ENCODE results near the gene ADGRG6. TPM values are rescaled to one million over a fixed set of nuclear protein-coding genes. Genes with fewer than 3 reads are reported as not detected.

Gene ADGRG6
- total RNA-seq, 1 donor from 2014 or later: 0.39 TPM

GRCh38 chr6:142412241-142412640 lies 110.4 kb downstream of the ADGRG6 start:
- Histone ChIP-seq H3F3A (ENCODE audit: low read depth) (no peaks in the 10 kb centered on the region), H3K27me3 (no peaks in the 10 kb centered on the region), H3K9me3 (ENCODE audit: low read depth) (no peaks in the 10 kb centered on the region), H3K27ac (no peak overlapping the region), H3K4me3 (no peak overlapping the region), H3K4me2 (no peak overlapping the region), H3K4me1 (no peaks in the 10 kb centered on the region), H3K9ac (no peak overlapping the region), H3K36me3 (no peaks in the 10 kb centered on the region), H3K79me2 (ENCODE audit: low read depth) (no peaks in the 10 kb centered on the region), H2AFZ (replicated peaks) (peak overlapping the region; percentile 3), H4K20me1 (ENCODE audit: low read depth) (no peaks in the 10 kb centered on the region)
- DNase-seq (ENCODE audit: low spot score): no peak
- peaks cover 13% of the 10 kb centered on the region for H3K4me1 Mint-ChIP-seq
- H3K4me3 Mint-ChIP-seq: no peak overlapping the region
- H3K36me3 Mint-ChIP-seq: peaks cover 1% of the 10 kb centered on the region
- no peaks in the 10 kb centered on the region for H3K9me3 Mint-ChIP-seq
- no peak for TF ChIP-seq EZH2 (IDR thresholded peaks at IDR 0.05)
- no peak for TF ChIP-seq EZH2phosphoT487 (IDR thresholded peaks at IDR 0.05)
- no peak for TF ChIP-seq CTCF (IDR thresholded peaks at IDR 0.05)
- peaks cover 2% of the 10 kb centered on the region for H3K27me3 Mint-ChIP-seq (ENCODE audit: insufficient read depth, low read depth)
- H3K27ac Mint-ChIP-seq: no peak overlapping the region

DNA sequence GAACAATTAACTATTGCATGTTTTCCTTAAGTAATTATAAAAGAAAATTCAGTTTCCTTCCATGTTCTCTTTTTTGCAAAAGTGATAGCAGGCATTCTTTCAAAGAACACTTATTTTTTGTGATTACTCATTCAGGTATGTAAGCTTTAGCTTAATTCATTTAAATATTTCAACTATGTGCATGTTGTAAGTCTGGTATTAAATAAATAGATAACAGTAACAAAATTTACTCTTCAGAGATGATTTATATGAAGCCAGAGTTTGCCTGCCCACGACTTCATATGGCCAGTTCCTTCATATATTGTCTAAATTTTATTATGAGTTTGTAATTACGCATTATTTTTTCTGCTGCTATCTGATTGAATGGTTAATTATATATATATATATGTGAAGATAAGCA lies 110.9 kb downstream of the ADGRG6 start:
- H3F3A ChIP-seq (ENCODE audit: low read depth): no peaks in the 10 kb centered on the region
- Mint-ChIP-seq H3K36me3 (peaks cover 1% of the 10 kb centered on the region), H3K4me1 (peaks cover 13% of the 10 kb centered on the region), H3K27me3 (ENCODE audit: insufficient read depth, low read depth) (peaks cover 2% of the 10 kb centered on the region), H3K27ac (no peak overlapping the region), H3K4me3 (no peak overlapping the region), H3K9me3 (no peaks in the 10 kb centered on the region)
- H3K27me3 ChIP-seq: no peaks in the 10 kb centered on the region
- TF ChIP-seq EZH2phosphoT487 (IDR thresholded peaks at IDR 0.05): no peak
- no peak for TF ChIP-seq EZH2 (IDR thresholded peaks at IDR 0.05)
- H4K20me1 ChIP-seq (ENCODE audit: low read depth): no peaks in the 10 kb centered on the region
- no peak for DNase-seq (ENCODE audit: low spot score)
- H3K36me3 ChIP-seq: no peaks in the 10 kb centered on the region
- no peak overlapping the region for H3K4me2 ChIP-seq
- no peak overlapping the region for H2AFZ ChIP-seq (replicated peaks)
- H3K79me2 ChIP-seq (ENCODE audit: low read depth): no peaks in the 10 kb centered on the region
- H3K4me1 ChIP-seq: no peaks in the 10 kb centered on the region
- no peak overlapping the region for H3K27ac ChIP-seq
- no peaks in the 10 kb centered on the region for H3K9me3 ChIP-seq (ENCODE audit: low read depth)
- no peak overlapping the region for H3K4me3 ChIP-seq
- H3K9ac ChIP-seq: no peak overlapping the region

DNA sequence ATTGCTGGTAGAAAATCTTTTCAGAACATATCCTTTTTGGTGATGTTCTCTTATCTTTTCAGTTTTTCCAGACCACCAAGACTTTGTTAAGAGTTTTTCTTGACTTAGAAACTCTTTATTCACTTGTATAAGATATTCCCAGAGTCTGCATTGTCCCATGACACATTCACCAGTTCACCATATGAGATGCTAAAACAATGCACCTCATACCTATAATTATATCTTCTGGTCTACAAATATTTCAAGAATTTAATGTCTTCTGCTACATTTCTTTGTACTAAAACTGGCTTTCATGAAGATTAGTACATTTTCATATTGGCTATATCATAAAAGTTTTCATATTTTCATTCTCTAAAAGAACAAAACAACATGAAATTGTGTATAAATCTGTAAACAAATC lies 111.3 kb downstream of the ADGRG6 start:
- Histone ChIP-seq H4K20me1 (ENCODE audit: low read depth) (no peaks in the 10 kb centered on the region), H3K4me1 (no peaks in the 10 kb centered on the region), H3K4me3 (no peak overlapping the region), H3K4me2 (no peak overlapping the region), H2AFZ (replicated peaks) (no peak overlapping the region), H3K27ac (no peak overlapping the region), H3K79me2 (ENCODE audit: low read depth) (no peaks in the 10 kb centered on the region), H3K27me3 (no peaks in the 10 kb centered on the region), H3F3A (ENCODE audit: low read depth) (no peaks in the 10 kb centered on the region), H3K36me3 (no peaks in the 10 kb centered on the region), H3K9ac (no peak overlapping the region), H3K9me3 (ENCODE audit: low read depth) (no peaks in the 10 kb centered on the region)
- Mint-ChIP-seq H3K4me3 (no peak overlapping the region), H3K36me3 (peaks cover 1% of the 10 kb centered on the region), H3K27ac (no peak overlapping the region), H3K9me3 (no peaks in the 10 kb centered on the region), H3K27me3 (ENCODE audit: insufficient read depth, low read depth) (peaks cover 2% of the 10 kb centered on the region), H3K4me1 (peaks cover 13% of the 10 kb centered on the region)
- TF ChIP-seq EZH2phosphoT487 (IDR thresholded peaks at IDR 0.05) (no peak), CTCF (IDR thresholded peaks at IDR 0.05) (no peak), EZH2 (IDR thresholded peaks at IDR 0.05) (no peak)
- no peak for DNase-seq (ENCODE audit: low spot score)

- H3K4me1 Mint-ChIP-seq: peaks cover 13% of the 10 kb centered on the region
- Histone ChIP-seq H3K4me2 (no peak overlapping the region), H3K27me3 (no peaks in the 10 kb centered on the region), H3K9ac (no peak overlapping the region), H4K20me1 (ENCODE audit: low read depth) (no peaks in the 10 kb centered on the region), H3K4me3 (no peak overlapping the region), H3K27ac (no peak overlapping the region), H3K36me3 (no peaks in the 10 kb centered on the region), H3K4me1 (no peaks in the 10 kb centered on the region), H3K79me2 (ENCODE audit: low read depth) (no peaks in the 10 kb centered on the region), H3F3A (ENCODE audit: low read depth) (no peaks in the 10 kb centered on the region), H2AFZ (replicated peaks) (no peak overlapping the region), H3K9me3 (ENCODE audit: low read depth) (no peaks in the 10 kb centered on the region)
- H3K4me3 Mint-ChIP-seq: no peak overlapping the region
- H3K27ac Mint-ChIP-seq: no peak overlapping the region
- no peak for DNase-seq (ENCODE audit: low spot score)
- H3K27me3 Mint-ChIP-seq (ENCODE audit: insufficient read depth, low read depth): peaks cover 2% of the 10 kb centered on the region
- peaks cover 1% of the 10 kb centered on the region for H3K36me3 Mint-ChIP-seq
- H3K9me3 Mint-ChIP-seq: no peaks in the 10 kb centered on the region
- TF ChIP-seq CTCF (IDR thresholded peaks at IDR 0.05) (no peak), EZH2 (IDR thresholded peaks at IDR 0.05) (no peak), EZH2phosphoT487 (IDR thresholded peaks at IDR 0.05) (no peak)
Observed at GRCh38 chr6:142414462-142415250, 112.8 kb downstream of the ADGRG6 start.
